GM21447 (cell line): ENCODE measurements around the gene GCNT3.
"Not testable (repeated sequence)": the region's sequence is repeated elsewhere in the genome, so short reads cannot be mapped to it uniquely, and the experiment has no call there.

Experiments used
- ATAC-seq: cut with Tn5 transposase; IDR thresholded peaks from one replicate; pipeline ENCODE4 v1.9.1; 2021; ENCODE audit not compliant: unreplicated experiment

Gene GCNT3

GRCh38 chr15:59615661-59616060, 4.1 kb downstream of the GCNT3 start:
- no peak for ATAC-seq

GRCh38 chr15:59616379-59616778, 4.8 kb downstream of the GCNT3 start:
- ATAC-seq, result no peak

GRCh38 chr15:59618406-59618805, 6.8 kb downstream of the GCNT3 start:
- no peak for ATAC-seq

GRCh38 chr15:59622289-59622688, 10.7 kb downstream of the GCNT3 start:
- peak; percentile 70 for ATAC-seq

- ATAC-seq, result no peak
These were observed 21.1 kb downstream of the GCNT3 start for GRCh38 chr15:59632714-59633113.

GRCh38 chr15:59636184-59636583, 24.6 kb downstream of the GCNT3 start:
- no peak for ATAC-seq

GRCh38 chr15:59637507-59637906, 25.9 kb downstream of the GCNT3 start:
- not testable (repeated sequence) for ATAC-seq

- ATAC-seq, result no peak
These were observed 30.8 kb downstream of the GCNT3 start for GRCh38 chr15:59642351-59642750.

GRCh38 chr15:59644756-59645155, 33.2 kb downstream of the GCNT3 start:
- ATAC-seq, result no peak

- ATAC-seq, result not testable (repeated sequence)
These were observed 34.2 kb downstream of the GCNT3 start for GRCh38 chr15:59645812-59646211.

- no peak for ATAC-seq
These were observed 34.7 kb downstream of the GCNT3 start for GRCh38 chr15:59646277-59646676.

- no peak for ATAC-seq
These were observed 35.5 kb downstream of the GCNT3 start for GRCh38 chr15:59647085-59647484.

GRCh38 chr15:59649603-59650002, 38.0 kb downstream of the GCNT3 start:
- ATAC-seq, result no peak

GRCh38 chr15:59654046-59654445, 42.5 kb downstream of the GCNT3 start:
- no peak for ATAC-seq

GRCh38 chr15:59656897-59657634, 45.5 kb downstream of the GCNT3 start, which contains the start of gene GTF2A2:
Gene GTF2A2 (minus strand): TSS chr15:59657515. CDS start chr15:59652277, 5,238 bp downstream.
- ATAC-seq, result peak; percentile 98

- ATAC-seq, result peak; percentile 10
These were observed 46.1 kb downstream of the GCNT3 start for GRCh38 chr15:59657635-59658125.

- no peak for ATAC-seq
These were observed 47.8 kb downstream of the GCNT3 start for GRCh38 chr15:59659366-59659765.

- ATAC-seq, result no peak
These were observed 50.7 kb downstream of the GCNT3 start for GRCh38 chr15:59662260-59662659.

GRCh38 chr15:59668556-59668955, 57.0 kb downstream of the GCNT3 start:
- no peak for ATAC-seq
